HG02763 (cell line): ENCODE data around the gene GRIK4.

Experiments
- ATAC-seq: cut with Tn5 transposase; IDR thresholded peaks from one replicate; pipeline ENCODE4 v1.9.1; 2021; ENCODE audit warnings: mild to moderate bottlenecking, moderate library complexity; ENCODE audit not compliant: unreplicated experiment

The GRIK4 gene

DNA sequence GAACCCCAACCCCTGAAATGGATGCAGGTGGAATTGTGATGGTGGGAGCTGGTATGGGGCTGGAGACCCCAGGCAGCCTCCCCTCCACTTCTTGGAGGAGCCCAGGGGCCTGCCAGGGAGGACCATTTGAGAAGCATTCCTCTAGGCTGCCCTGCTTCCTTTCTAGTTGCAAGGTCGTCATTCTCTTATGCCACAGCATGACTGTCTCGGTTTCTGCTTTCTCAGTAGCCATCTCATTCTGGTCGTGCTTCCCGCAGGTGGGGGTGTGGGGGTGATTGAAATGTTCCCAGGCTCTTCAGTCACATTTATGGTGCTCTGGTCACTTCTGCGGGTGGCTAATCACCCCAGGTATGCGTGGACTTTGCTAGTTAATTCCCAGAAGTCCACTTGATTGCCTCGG lies 288.7 kb downstream of the GRIK4 start:
- ATAC-seq, result no peak

DNA sequence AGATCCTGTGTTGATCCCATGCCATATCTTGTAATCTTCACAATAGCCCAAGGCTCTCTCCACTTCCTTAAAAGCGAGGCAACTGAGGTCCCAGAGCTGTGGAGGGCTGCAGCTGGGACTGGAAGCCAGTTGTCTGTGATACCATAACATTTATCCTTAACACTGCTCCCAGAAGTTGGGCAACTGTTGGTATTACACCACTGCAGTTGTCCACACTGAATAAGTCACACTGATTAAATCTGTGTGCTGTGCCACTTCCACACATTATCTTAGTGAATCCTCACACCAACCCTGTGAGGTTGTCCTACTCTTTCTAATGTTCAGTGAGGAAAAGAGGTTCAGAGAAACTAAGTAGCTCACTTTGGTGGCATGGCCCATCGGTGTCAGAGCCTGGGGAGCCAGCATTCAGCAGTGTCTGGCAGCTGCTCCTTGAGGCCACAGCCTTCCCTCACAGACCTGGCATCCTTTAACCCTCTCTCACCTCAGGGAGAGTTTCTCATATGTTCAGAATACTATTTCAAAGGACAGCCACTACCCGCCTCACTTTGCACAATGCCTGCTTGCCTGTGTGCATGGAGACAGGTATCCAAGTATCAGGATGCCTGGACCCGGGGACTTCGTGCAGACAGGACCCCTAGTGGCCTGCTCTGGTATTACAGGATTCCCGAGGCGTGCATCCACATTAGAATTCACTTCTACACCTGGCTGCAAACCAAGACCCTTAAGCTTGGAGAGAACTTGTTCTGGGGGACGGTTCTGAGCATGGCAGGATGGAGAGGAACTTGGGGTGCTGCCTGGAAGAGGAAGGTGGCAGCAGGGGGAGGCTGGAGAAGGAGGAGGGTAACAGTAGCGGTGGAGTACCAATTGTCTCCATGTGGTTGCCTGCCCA lies 290.5 kb downstream of the GRIK4 start:
- no peak for ATAC-seq

DNA sequence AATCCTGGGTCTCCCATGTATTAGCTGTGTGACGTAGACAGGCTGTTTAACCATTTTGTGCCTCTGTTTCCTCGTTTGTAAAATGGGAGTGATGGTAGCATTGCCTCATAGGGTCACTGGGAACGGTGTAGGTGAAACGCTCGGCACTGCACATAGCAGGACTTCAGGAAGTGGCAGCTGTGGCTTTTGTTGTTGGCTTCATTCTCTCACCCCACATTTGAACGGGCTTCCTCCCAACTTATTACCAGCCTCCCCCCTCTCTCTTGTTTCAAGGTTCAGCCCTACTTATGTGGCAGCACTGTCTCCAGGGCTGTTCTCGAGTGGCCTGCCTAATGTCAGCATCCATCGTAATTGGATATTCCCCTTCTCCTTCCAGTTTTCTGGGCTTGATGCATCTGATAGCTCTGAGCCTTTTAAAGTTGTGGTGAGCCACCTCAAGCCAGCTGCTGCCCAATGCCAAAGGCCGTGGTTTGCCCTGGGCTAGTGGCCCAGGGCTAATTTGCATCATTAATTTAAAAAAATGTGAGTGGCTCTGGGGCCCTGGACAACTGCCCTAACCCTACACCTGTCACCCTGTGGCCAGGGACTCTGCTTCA lies 294.5 kb downstream of the GRIK4 start:
- no peak for ATAC-seq

DNA sequence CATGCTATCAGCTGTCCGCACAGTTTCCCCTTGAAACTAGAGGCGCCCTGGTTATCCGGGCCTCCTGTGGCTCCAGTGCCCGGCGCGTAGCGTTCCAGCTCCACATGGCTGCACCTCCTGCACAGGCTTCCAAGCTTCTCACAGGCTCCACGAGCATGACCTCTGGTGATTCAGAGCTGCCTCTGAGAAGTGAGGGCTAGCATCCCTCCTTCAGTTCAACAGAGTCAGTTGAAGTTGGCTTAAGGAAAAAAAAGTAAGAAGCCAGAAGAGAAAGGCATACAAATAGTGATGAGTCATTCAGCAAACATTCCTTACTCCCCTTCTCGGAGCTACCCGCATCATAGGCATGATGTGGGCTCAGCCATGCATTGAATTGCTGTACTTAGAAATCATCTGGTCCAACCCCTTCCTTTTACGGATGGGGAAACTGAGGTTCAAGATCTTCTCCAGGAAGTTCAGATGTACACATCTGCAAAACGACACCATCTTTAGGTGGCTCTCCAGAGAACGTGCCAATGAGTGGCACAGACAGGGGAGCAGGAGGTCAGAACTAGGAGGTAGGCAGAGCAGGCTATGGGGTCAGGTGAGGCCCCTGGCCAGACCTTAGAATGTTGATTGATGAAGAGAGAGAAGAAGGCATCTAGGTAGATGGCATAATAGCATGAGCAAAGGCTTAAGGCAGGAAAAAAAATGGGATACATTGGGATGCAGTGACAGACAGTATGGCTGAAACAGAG lies 296.0 kb downstream of the GRIK4 start:
- ATAC-seq, result no peak

DNA sequence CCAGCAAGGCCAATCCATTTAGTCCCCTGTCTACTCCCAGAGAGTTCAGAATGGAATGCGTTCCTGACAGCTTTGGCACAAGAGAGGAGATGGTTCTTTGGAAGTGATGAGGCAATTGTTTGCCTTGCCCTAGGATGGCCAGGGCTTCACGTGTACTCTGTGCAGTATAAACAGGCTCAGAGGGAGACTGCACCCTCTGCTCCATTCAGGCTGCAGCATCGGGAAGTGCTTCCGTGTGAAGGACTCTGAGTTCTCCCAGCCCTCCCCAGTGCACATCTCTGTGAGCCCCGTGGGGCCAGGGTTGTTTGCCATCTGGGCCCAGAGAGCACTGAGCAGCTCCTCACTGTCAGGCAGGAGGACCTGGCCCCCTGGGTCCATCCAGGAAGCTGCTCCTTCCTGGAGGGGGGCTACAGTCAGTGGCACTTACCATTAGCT lies 297.1 kb downstream of the GRIK4 start:
- no peak for ATAC-seq

DNA sequence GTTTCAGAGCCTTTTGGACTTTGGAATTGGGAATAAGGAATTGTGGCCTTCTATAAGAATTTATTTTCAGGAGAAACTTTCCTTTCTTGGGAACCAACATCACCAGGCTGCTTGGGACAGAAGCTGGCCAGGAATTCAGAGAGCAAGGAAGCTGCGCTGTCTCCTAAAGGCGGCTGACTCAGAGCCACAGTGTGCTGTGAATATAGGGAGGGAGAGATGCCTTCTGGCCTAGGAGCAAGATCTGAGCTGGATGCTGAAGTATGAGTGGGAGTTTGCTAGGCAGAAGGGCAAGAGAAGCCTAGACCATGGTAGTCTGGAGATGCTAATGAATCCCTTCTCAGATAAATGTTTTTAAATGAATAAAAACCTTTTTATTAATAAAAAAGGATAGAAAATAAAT lies 298.7 kb downstream of the GRIK4 start:
- ATAC-seq, result no peak

DNA sequence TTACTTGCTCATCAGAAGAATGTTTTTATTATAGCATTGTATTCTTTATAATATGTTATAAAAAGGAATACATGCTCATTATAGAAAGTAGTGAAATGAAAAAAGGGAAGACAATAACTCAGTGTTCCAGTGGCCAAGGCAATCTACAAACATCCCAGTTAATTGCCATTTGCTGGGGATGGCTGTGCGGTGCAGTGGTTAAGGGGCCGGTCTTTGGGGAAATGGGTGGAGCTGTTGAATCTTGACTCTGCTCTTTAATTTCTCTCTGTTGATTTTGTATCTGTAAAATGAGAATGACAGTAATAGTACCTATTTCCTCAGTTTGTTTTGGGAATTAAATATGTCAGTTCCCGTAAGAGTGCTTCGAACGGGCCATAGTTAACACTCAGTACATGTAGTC lies 299.7 kb downstream of the GRIK4 start:
- no peak for ATAC-seq

DNA sequence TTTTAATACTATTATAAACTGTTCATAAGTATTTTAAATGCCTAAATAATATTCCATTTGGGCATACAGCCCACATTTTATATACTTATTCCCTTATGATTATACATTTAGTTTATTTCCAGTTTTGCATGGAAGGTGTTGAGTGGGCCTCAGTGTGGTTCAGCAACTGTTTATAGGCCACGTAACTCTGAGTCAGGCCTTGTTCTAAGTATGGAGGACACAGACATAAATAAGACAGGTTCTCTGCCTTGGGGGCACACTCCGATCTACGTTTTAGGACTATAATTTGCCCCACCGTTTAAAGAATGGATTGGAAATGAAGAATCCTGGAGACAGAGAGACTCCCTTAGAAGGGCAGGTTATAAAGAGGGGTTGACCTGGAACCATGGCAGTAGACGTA lies 300.2 kb downstream of the GRIK4 start:
- ATAC-seq, result no peak

DNA sequence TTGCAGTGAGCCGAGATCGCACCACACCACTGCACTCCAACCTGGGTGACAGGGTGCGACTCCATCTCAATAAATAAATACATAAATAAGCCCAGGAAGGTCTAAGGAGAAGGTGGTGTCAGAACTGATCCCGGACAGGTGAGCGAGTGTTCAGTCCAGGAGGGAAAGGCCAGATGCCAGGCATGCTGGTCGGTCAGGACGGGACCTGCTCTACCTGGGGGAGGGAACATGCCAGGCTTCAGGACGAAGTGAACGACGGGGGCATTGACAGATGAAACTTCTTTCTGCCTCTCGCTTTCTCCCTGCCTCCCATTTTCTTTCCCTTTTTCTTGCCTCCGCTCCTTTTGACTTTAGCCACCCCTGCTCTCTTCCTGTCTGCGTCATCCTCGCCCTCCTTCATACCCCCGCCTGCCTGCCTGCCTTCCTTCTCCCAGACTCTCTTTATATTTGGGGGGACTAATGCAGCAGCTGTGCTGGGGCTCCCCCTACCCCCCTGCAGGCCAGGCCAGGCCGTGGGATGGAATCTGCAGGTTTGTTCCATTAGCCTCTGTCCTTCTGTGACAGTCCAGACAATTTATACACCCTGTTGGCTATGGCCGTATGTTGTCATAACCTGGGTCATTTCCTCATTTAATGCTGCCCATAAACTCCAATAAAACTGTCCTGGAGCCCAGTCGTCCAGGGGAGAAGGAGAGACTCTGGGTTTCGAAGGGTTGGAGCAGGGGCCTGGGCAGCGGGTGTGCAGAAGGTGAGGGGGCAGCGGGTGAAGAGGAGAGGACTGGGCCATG lies 303.2 kb downstream of the GRIK4 start:
- no peak for ATAC-seq

DNA sequence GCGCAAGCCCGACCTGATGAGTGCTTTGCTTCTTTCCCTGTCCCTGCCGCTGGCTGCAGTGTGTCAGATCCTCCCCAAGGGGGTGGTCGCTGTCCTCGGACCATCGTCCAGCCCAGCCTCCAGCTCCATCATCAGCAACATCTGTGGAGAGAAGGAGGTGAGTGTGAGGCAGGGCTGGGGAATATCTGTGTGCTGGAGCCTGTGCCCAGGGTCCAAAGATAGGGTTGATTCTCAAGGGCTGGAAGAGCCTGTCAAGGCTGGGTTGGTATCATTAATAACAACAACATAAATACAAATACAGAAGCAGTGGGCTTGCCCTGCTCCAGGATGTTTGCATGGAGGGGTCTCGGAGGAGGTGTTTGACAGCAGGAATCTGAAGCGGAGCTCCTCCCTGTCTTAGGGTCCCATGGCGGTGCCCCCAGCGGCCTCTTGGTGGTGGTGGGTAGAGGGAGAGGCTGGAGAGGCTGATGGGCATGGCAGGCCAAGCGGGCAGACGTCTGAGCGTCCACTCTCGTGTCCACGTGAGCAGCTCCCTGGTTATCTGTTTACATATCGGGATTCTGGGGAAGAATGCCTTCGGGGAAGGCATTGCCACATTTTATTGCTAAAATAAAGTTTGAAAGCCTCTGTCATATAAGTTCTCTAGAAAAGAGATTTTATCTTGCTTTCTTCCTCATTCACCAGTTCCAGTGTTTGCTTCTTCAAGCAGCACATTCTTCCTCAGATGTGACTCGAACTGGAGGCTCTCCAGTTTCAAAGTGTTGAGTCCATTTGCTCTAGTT lies 304.0 kb downstream of the GRIK4 start:
- ATAC-seq, result no peak

DNA sequence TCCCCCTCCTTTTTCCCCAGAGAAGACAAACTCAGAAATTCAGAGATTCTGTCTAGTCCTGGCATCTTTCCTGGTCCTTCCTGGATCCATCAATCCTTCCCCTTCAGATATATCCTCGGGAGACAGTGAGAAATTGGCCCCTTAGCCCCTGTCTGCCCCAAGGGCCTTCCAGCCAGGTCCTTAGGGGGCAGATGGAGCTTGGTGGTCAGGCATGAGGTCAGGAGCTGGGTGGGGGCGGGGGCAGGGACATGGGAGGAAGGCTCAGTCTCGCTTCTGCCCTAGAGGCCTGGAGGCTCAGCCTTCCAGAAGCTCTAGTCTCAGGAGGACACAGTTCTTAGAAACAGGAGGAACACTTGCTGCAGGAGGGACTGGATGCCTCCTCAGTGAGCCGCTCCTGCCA lies 304.6 kb downstream of the GRIK4 start:
- no peak for ATAC-seq

DNA sequence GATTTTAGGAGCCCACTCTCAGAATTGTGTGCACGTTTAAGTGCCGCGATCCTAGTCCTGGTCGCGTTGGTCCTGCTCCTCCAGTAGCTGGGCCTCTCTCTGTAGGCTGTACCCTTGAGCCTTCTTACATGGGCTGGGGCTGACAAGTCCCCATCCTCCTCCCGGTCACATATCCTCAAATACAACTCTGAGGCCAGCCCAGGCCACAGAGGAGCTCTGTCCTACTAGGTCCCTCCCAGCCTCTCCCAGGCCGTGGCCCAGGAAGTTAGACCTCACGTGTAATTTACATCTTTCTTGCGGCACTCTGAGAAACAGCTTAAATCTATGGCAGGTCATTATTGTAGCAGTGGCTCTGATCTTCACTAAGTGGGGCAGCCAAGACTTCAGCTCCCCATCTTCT lies 305.2 kb downstream of the GRIK4 start:
- no peak for ATAC-seq

DNA sequence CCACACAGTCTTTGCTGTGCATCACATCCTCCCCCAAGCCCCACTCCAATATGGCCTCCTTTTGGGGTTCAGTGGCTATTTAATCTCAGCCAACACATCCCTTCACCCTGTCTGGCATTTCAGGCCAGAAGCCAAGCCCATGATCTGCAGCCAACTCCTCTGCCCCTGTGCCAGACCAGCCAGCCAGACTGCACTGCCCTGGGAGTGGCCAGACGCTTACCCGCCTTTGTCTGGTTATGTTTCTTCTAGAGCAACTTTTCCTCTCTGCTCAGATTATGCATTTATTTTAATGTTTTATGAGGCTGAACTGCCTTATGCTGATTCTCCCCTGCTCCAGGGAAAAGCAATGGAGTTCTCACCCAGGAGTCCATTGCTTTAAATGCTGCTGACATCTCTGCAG lies 305.6 kb downstream of the GRIK4 start:
- no peak for ATAC-seq

DNA sequence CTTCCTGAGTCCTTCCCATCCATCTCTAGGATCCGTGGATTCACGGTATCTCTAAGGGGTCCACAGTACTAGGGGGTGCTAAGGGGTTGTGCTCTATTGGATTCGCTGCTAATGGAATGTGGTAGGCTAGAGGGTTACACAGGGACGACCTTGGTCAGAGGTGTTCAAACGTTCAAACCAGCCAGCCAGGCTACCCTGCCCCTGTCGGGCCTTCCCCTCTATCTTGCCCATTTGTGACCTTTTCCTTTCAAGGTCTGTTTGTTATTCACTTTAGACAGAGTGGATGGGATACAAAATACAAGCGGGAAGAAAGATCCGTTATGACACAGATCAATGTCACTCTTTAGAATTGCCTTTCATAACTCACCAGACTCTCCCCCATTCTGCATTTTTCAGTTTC lies 306.5 kb downstream of the GRIK4 start:
- no peak for ATAC-seq

DNA sequence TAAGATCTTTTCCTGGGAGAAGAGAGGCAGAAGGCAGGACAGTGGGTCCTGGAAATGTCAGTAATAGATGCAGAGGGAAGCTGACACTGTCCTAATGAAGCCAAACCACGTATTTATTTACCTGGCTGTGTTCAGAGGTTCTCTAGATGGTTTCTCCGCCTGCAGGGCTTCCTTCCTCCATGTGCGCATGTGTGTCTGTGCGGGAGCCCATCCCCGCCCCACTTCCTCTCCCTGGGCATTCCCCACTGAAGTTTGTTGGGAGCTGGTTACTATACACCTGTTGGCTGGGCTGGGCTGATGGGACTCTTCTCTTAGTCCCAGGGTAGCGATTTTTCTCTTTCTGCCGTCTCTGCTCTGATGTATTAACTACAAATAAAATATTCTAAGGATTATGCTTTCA lies 307.5 kb downstream of the GRIK4 start:
- no peak for ATAC-seq

DNA sequence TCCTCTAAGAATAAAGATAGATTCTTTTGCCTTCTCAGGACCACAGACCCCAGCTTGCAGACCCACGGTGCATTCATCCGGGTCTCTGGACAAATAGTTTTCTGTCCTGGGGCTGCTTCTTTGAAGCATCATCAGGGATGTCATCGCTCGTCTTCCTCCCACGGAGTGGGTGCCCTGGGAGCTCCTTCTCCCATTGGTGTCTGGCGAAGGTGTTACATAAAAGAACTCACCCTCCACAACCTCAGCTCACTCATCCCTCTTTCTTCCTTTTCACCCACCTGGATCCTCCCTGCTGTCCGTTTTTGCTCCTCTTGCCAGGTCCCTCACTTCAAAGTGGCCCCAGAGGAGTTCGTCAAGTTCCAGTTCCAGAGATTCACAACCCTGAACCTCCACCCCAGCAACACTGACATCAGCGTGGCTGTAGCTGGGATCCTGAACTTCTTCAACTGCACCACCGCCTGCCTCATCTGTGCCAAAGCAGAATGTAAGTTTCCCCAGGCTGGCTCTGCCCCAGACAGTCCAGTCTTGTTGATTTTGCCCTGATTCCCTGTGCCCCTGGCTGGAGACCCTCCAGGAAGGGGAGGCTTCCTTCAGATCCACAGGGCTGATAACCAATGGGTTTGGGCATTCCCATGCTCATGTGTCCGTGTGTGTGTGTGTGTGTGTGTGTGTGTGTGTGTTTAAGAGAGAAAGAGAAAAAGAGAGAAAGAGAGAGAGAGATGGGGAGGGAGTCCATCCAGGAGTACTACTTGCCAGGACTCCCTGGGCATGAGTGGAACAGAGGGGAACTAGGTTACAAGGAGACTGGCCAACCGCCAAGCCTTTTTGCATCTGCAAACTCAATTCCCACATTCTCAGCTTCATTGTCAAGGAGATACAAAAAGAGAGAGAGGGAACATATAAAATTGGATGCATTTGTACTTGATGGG lies 308.2 kb downstream of the GRIK4 start:
- no peak for ATAC-seq

DNA sequence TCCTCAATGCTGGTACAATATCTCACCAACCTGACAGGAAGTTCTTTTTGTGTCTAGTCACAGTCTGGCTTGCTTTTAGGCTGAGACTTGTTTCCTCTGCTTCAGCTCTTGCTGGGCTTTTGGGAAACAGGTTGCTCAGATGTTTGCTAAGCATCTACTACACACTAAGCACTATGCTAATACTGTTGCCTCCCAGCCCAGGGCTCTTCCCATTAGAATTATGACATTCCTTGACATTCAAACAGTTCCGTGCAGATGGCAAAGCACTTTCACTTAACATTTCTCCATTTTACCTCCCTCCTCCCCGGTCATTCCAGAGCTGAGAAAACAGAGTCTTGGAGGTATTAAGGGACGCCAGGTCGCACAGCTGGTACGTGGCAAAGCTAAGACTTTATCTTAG lies 311.6 kb downstream of the GRIK4 start:
- ATAC-seq, result no peak

DNA sequence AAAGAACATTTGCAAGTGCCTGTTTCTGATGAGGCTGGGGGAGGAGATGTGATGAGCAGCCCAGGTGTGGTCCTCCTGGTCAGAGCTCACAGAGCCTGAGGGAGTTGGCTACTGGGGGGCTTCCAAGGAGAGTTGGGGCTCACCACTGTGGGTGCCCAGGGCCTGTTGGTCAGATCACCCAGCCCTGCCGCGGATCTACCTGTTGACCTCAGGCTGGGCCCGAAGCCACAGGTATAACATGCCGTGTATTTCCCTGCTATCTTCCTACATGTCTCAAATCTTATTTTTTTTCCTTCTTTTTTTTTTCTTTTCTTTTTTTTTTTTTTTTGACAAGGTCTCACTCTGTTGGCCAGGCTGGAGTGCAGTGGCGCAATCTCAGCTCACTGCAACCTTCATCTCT lies 312.7 kb downstream of the GRIK4 start:
- ATAC-seq, result no peak

DNA sequence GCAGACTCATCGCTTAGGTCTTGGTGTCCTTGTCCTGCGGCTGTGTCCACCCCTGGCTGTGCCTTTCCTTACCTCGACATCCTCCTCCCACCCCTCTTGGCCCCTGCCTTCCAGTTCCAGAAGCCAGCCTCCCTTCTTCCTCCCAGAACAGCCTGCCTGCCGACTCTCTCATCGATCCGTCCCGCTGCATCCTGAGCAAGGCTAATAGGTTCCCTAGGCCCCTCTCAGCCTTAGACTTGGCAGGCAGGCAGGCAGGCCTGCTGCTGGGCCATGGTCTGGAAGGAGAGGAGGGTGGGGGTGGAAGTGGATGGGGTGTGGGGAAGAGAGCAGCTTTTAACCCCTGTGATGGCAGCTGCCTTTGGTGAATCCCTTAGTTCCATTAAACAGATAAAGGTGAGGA lies 315.6 kb downstream of the GRIK4 start:
- no peak for ATAC-seq
